ENCODE results near the gene PRIM2. TPM values are rescaled to one million over a fixed set of nuclear protein-coding genes. Genes with fewer than 3 reads are reported as not detected.

PRIM2 gene
- total RNA-seq, 2 donors from 2014 or later, result 7.3 to 11.4 TPM

DNA sequence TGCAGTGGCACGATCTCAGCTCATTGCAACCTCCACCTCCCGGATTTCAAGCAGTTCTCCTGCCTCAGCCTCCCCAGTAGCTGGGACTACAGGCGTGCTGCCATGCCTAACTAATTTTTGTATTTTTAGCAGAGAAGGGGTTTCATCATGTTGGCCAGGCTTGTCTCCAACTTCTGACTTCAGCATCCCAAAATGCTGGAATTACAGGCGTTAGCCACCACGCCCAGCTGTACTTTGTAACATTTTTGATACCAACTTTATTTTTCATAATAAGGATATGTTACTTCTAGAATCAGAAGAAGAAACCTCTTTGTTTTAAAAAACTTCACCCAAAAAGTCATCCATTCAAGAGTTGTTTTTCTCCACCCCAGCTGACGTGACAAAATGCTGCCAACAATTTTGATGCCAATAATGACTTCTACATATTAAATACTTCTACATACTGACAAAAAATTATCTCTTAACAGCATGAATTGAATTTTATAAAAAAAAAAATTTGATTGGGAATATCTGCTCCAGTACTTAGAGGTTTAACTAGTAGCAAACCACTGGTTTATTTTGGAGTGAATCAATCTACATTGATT is 22.5 kb upstream of the PRIM2 start:
- Histone ChIP-seq H3K27ac (peak overlapping the region in 1 of 2 donors; percentile 66), H3K9me3 (no peaks in the 10 kb centered on the region), H3K4me1 (ENCODE audit: control insufficient read depth in 1 of 2, low read depth in 2 of 2) (peaks cover 3 to 9% of the 10 kb centered on the region in 2 donors), H3K27me3 (replicated peaks; ENCODE audit: insufficient read depth) (no peaks in the 10 kb centered on the region), H3K36me3 (no peaks in the 10 kb centered on the region), H3K4me3 (no peak overlapping the region)
- ATAC-seq (ENCODE audit: insufficient number of reproducible peaks, low FRiP score, low read depth) (peak; percentile 60), DNase-seq (ENCODE audit: low spot score) (no peak)
- no peak for TF ChIP-seq CTCF (IDR thresholded peaks at IDR 0.05)

- Histone ChIP-seq H3K4me1 (ENCODE audit: control insufficient read depth in 1 of 2, low read depth in 2 of 2) (peaks cover 8 to 12% of the 10 kb centered on the region in 2 donors), H3K9me3 (no peaks in the 10 kb centered on the region), H3K27ac (no peak overlapping the region), H3K4me3 (no peak overlapping the region), H3K27me3 (replicated peaks; ENCODE audit: insufficient read depth) (no peaks in the 10 kb centered on the region), H3K36me3 (no peaks in the 10 kb centered on the region)
- DNase-seq (ENCODE audit: low spot score), result no peak
- TF ChIP-seq CTCF (IDR thresholded peaks at IDR 0.05), result no peak
- ATAC-seq (ENCODE audit: insufficient number of reproducible peaks, low FRiP score, low read depth), result no peak
Observed at GRCh38 chr6:57297505-57297904, 19.9 kb upstream of the PRIM2 start.

DNA sequence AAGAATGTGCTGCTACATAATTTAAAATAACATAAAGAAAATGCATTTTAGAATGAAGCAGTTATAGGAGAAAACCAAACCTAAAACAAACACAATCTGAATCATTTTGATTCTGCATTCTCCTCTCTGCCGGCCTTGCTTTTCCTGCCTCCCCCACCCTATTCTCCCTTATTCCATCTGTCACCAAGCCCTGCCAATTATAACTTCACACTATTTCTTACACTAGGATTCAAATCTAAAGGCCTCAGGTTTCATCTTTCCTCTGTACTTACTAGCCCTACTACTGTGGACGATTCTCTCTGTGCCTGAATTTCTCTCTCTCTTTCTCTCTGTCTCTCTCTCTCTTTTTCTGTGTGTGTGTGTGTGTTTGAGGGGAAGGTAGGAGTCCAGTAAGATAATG is 18.7 kb upstream of the PRIM2 start:
- Histone ChIP-seq H3K4me3 (no peak overlapping the region), H3K36me3 (no peaks in the 10 kb centered on the region), H3K9me3 (no peaks in the 10 kb centered on the region), H3K4me1 (ENCODE audit: control insufficient read depth in 1 of 2, low read depth in 2 of 2) (peaks cover 10 to 20% of the 10 kb centered on the region in 2 donors), H3K27ac (no peak overlapping the region), H3K27me3 (replicated peaks; ENCODE audit: insufficient read depth) (no peaks in the 10 kb centered on the region)
- no peak for TF ChIP-seq CTCF (IDR thresholded peaks at IDR 0.05)
- no peak for DNase-seq (ENCODE audit: low spot score)
- no peak for ATAC-seq (ENCODE audit: insufficient number of reproducible peaks, low FRiP score, low read depth)

- no peak for ATAC-seq (ENCODE audit: insufficient number of reproducible peaks, low FRiP score, low read depth)
- Histone ChIP-seq H3K4me1 (ENCODE audit: control insufficient read depth in 1 of 2, low read depth in 2 of 2) (peaks cover 7 to 34% of the 10 kb centered on the region in 2 donors), H3K27ac (no peak overlapping the region), H3K27me3 (replicated peaks; ENCODE audit: insufficient read depth) (no peaks in the 10 kb centered on the region), H3K36me3 (no peaks in the 10 kb centered on the region), H3K4me3 (no peak overlapping the region), H3K9me3 (no peaks in the 10 kb centered on the region)
- no peak for DNase-seq (ENCODE audit: low spot score)
- TF ChIP-seq CTCF (IDR thresholded peaks at IDR 0.05), result no peak
Observed at GRCh38 chr6:57301757-57302156, 15.7 kb upstream of the PRIM2 start.

GRCh38 chr6:57302477-57302876 is 15.0 kb upstream of the PRIM2 start:
- TF ChIP-seq CTCF (IDR thresholded peaks at IDR 0.05), result no peak
- Histone ChIP-seq H3K4me3 (no peak overlapping the region), H3K36me3 (no peaks in the 10 kb centered on the region), H3K4me1 (ENCODE audit: control insufficient read depth in 1 of 2, low read depth in 2 of 2) (peaks cover 7 to 34% of the 10 kb centered on the region in 2 donors), H3K27ac (peak overlapping the region in 1 of 2 donors; percentile 16), H3K9me3 (no peaks in the 10 kb centered on the region), H3K27me3 (replicated peaks; ENCODE audit: insufficient read depth) (no peaks in the 10 kb centered on the region)
- ATAC-seq (ENCODE audit: insufficient number of reproducible peaks, low FRiP score, low read depth) (no peak), DNase-seq (ENCODE audit: low spot score) (no peak)
